Liver (tissue), 9 donors: ENCODE results near the gene EYA3. TPM values are rescaled to one million over a fixed set of nuclear protein-coding genes. Genes with fewer than 3 reads are reported as not detected.

Experiments used
- DNase-seq: peaks from one replicate; pipeline ENCODE4 v3.0.0-alpha.2; 2017; ENCODE audit warnings: low spot score
- H3K27ac ChIP-seq, 2 donors: one replicate each; pipeline ENCODE4 v1.7.0; 2013; ENCODE audit warnings: inconsistent platforms in 2 of 2, low read length in 2 of 2, control low read depth in 1 of 2, low read depth in 1 of 2, mild to moderate bottlenecking in 1 of 2
- H3K27me3 ChIP-seq, 4 donors: one replicate each; pipeline versions ENCODE4 v1.6.1 to v1.7.0; 2013; ENCODE audit warnings: low read length in 3 of 4, inconsistent platforms in 1 of 4, mild to moderate bottlenecking in 1 of 4, moderate library complexity in 1 of 4; ENCODE audit not compliant: control insufficient read depth in 4 of 4, insufficient read depth in 4 of 4
- H3K36me3 ChIP-seq, 4 donors: one replicate each; pipeline versions ENCODE4 v1.6.1 to v1.7.0; 2013; ENCODE audit warnings: low read length in 3 of 4, mild to moderate bottlenecking in 3 of 4, low read depth in 1 of 4, moderate library complexity in 1 of 4; ENCODE audit not compliant: control insufficient read depth in 4 of 4, insufficient read depth in 3 of 4
- H3K4me1 ChIP-seq, 4 donors: one replicate each; pipeline versions ENCODE4 v1.6.1 to v1.7.0; 2013; ENCODE audit warnings: low read length in 3 of 4, mild to moderate bottlenecking in 3 of 4, moderate library complexity in 1 of 4; ENCODE audit not compliant: control insufficient read depth in 4 of 4, insufficient read depth in 4 of 4
- H3K4me3 ChIP-seq, 3 donors: one replicate each; pipeline versions ENCODE4 v1.6.1 to v1.7.0; 2013; ENCODE audit warnings: low read length in 3 of 3, control low read depth in 1 of 3, low read depth in 1 of 3, mild to moderate bottlenecking in 1 of 3
- H3K9ac ChIP-seq, 2 donors: one replicate each; pipeline ENCODE4 v1.7.0; 2013; ENCODE audit warnings: low read length in 2 of 2, mild to moderate bottlenecking in 2 of 2, moderate library complexity in 2 of 2, control low read depth in 1 of 2, low read depth in 1 of 2
- H3K9me3 ChIP-seq, 4 donors: one replicate each; pipeline versions ENCODE4 v1.6.1 to v1.7.0; 2013; ENCODE audit warnings: low read length in 3 of 4; ENCODE audit not compliant: control insufficient read depth in 4 of 4
- FOXA2 ChIP-seq: IDR thresholded peaks from 2 replicates; pipeline ENCODE4 v1.6.1; 2016; ENCODE audit warnings: antibody characterized with exemption
- GABPA ChIP-seq, 2 donors: IDR thresholded peaks in 1 of 2; conservative IDR thresholded peaks in 1 of 2; 2 replicates each; pipeline ENCODE4 v1.6.1; 2016; ENCODE audit warnings: antibody characterized with exemption in 2 of 2, mild to moderate bottlenecking in 1 of 2, moderate library complexity in 1 of 2
- HNF4A ChIP-seq, 2 donors: conservative IDR thresholded peaks; 2 replicates each; pipeline ENCODE4 v1.6.1; 2016; ENCODE audit warnings: antibody characterized with exemption in 2 of 2, mild to moderate bottlenecking in 2 of 2
- HNF4G ChIP-seq: IDR thresholded peaks from 2 replicates; pipeline ENCODE4 v1.6.1; 2016; ENCODE audit warnings: antibody characterized with exemption
- JUND ChIP-seq, 2 donors: IDR thresholded peaks; 2 replicates each; pipeline ENCODE4 v1.6.1; 2016; ENCODE audit warnings: antibody characterized with exemption in 2 of 2
- NR2F2 ChIP-seq: IDR thresholded peaks from 2 replicates; pipeline ENCODE4 v1.6.1; 2016; ENCODE audit warnings: antibody characterized with exemption
- RAD21 ChIP-seq, 2 donors: IDR thresholded peaks; 2 replicates each; pipeline ENCODE4 v1.6.1; 2016; ENCODE audit warnings: antibody characterized with exemption in 2 of 2, mild to moderate bottlenecking in 2 of 2
- RXRA ChIP-seq, 2 donors: IDR thresholded peaks; 2 replicates each; pipeline ENCODE4 v1.6.1; 2017 to 2018; ENCODE audit warnings: antibody characterized with exemption in 2 of 2, mild to moderate bottlenecking in 1 of 2
- SP1 ChIP-seq: IDR thresholded peaks from 2 replicates; pipeline ENCODE4 v1.6.1; 2018; ENCODE audit warnings: antibody characterized with exemption, mild to moderate bottlenecking
- TAF1 ChIP-seq: conservative IDR thresholded peaks from 2 replicates; pipeline ENCODE4 v1.6.1; 2016; ENCODE audit warnings: antibody characterized with exemption, mild to moderate bottlenecking
- YY1 ChIP-seq: IDR thresholded peaks from 2 replicates; pipeline ENCODE4 v1.6.1; 2016; ENCODE audit warnings: antibody characterized with exemption, mild to moderate bottlenecking
- WGBS: extraction: QIAGEN DNeasy Blood & Tissue Kit; methylation state at CpG from one replicate; pipeline ENCODE4 v1.1.7; 2013; 5-methylcytosine and 5-hydroxymethylcytosine counted together
- polyA plus RNA-seq, 2 donors: library from polyadenylated mRNA; stranded (reverse) in 1 of 2; unstranded in 1 of 2; fragments of 200-250 nt in 1 of 2; fragments of >200 nt in 1 of 2; fragmentation: Nextera tagmentation in 1 of 2; extraction: Ambion mirVana in 1 of 2; gene quantifications; one replicate each; pipeline versions ENCODE4 v1.2.1 to v1.2.3, GENCODE V29; 2013 to 2015
- total RNA-seq, 2 donors: library from RNA; depleted of rRNA; stranded (reverse); fragments of >200 nt; gene quantifications; one replicate each; pipeline ENCODE4 v1.2.3, GENCODE V29; 2014
- TF ChIP-seq, protein P1 (sequence below): fragments of 150-350 bp; IDR thresholded peaks from 2 replicates; pipeline ENCODE4 v1.5.1; 2017; ENCODE audit warnings: improper control_type of control experiment, low read depth, low read length; ENCODE audit not compliant: missing input control
- TF ChIP-seq, protein P2 (sequence below): IDR thresholded peaks from 2 replicates; pipeline ENCODE4 v1.6.1; 2016; ENCODE audit warnings: antibody characterized with exemption
- TF ChIP-seq, protein P3 (sequence below): IDR thresholded peaks from 2 replicates; pipeline ENCODE4 v1.6.1; 2016; ENCODE audit warnings: antibody characterized with exemption
- donor health status: healthy.
- donor health status: healthy.
- donor health status: healthy.
- donor health status: healthy.
- donor health status: healthy.

The EYA3 gene
- total and polyA plus RNA-seq, 4 donors: 3.6 to 12.6 (median 6.0) TPM

DNA sequence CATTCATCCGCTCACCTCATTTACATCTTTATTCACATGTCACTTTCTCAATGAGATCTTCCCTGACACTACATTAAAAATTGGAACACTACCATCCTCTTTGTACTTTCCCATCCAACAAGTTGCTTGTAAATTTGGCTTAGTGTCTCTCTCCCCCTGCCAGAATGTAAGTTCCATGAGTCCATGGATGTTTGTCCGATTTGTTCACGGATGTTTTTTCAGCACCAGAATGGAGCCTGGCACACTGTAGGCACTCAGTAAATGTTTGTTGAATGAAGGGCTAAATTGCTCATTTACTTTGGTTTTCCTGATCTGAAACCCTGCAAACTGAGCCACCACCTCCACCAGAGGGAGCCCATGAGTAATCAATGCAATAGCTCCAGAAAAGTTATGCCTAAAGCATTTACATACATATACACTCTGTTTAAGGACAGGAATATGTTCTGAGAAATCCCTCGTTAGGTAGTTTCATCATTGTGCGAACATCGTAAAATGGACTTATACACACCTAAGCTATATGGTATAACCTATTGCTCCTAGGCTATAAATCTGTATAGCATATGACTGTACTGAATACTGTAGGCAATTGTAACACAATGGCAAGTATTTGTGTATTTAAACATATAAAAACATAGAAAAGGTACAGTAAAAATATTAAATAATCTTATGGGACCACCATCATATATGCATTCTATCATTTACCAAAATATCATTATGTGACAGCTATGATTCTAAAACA lies 2.8 kb upstream of the EYA3 start (continued):
- TF ChIP-seq GABPA (IDR thresholded peaks at IDR 0.05 in 1 of 2, conservative IDR thresholded peaks at IDR 0.05 in 1 of 2) (peak in 1 of 2 donors; percentile 38), JUND (IDR thresholded peaks at IDR 0.05) (no peak), HNF4G (no peak), TAF1 (no peak), RXRA (IDR thresholded peaks at IDR 0.05) (peak in 1 of 2 donors; percentile 23), SP1 (no peak), HNF4A (conservative IDR thresholded peaks at IDR 0.05) (no peak)
- TF ChIP-seq, protein P1, sequence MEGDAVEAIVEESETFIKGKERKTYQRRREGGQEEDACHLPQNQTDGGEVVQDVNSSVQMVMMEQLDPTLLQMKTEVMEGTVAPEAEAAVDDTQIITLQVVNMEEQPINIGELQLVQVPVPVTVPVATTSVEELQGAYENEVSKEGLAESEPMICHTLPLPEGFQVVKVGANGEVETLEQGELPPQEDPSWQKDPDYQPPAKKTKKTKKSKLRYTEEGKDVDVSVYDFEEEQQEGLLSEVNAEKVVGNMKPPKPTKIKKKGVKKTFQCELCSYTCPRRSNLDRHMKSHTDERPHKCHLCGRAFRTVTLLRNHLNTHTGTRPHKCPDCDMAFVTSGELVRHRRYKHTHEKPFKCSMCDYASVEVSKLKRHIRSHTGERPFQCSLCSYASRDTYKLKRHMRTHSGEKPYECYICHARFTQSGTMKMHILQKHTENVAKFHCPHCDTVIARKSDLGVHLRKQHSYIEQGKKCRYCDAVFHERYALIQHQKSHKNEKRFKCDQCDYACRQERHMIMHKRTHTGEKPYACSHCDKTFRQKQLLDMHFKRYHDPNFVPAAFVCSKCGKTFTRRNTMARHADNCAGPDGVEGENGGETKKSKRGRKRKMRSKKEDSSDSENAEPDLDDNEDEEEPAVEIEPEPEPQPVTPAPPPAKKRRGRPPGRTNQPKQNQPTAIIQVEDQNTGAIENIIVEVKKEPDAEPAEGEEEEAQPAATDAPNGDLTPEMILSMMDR: peak; percentile 84

DNA sequence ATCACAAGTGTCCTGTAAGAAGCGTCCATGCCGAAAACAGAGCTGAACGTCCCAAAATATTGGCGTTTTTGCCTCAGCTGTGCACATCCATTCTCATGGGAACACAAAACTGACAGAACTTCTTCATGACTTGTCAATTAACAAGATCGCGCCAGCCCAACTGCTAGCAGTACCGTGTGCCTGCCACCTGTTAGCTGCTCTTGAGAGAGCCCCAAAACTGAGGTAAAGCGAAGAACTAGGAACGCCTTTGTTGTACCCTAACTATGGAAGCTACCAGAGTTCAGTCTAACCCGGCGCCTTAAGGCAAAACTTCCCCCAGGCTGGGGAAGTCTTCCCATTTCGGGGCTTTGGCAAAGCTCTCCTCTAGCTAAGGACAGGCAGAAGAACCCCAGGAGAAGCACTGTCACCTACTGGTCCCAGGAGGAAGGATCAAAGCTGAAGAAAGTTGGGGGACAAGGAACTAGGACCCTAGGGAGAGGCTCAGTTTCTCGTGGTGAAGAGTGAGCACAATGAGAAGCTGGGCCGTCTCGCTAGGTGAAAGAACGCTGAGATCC lies 719 bp downstream of the EYA3 start:
- TF ChIP-seq RAD21 (IDR thresholded peaks at IDR 0.05) (peak in 1 of 2 donors; percentile 21), NR2F2 (no peak)
- 4% methylated on average over 16 of the region's 16 CpGs for WGBS
- peaks cover 9 to 30% (median 21%) of the 10 kb centered on the region in 4 donors for H3K4me1 ChIP-seq
- H3K27me3 ChIP-seq: no peaks in the 10 kb centered on the region
- H3K4me3 ChIP-seq: peak overlapping the region; percentile 72 to 100 (median 100)
- H3K9ac ChIP-seq: peak overlapping the region; percentile 90 to 94
- peak; percentile 39 for DNase-seq
- peak overlapping the region; percentile 89 to 95 for H3K27ac ChIP-seq
- no peaks in the 10 kb centered on the region for H3K9me3 ChIP-seq
- H3K36me3 ChIP-seq: no peaks in the 10 kb centered on the region

DNA sequence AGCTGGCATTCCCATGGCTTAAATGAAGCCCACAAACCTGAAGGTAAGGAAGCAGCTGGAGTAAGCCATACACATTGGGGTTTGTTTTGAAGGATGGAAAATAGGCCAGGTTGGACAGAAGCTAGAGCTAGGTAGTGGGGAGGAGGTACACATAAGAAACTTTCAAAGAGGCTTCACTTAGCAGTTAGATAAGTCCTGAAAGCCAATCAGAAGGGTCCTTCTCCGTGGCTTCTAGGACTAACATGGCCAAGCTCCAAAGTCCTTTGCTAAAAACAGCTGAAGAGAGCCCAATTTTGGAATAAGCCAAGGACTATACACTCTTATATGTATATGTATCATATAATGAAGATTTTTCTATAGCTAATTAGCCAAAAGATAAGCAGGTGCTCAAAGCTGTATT lies 1.8 kb downstream of the EYA3 start:
- Histone ChIP-seq H3K36me3 (no peaks in the 10 kb centered on the region), H3K27me3 (no peaks in the 10 kb centered on the region), H3K27ac (no peak overlapping the region), H3K9me3 (no peaks in the 10 kb centered on the region), H3K4me1 (peaks cover 9 to 30% (median 21%) of the 10 kb centered on the region in 4 donors), H3K9ac (no peak overlapping the region), H3K4me3 (no peak overlapping the region)
- 55% methylated on average over 1 of the region's 1 CpG for whole genome bisulfite sequencing
- DNase-seq: no peak
- TF ChIP-seq GABPA (IDR thresholded peaks at IDR 0.05 in 1 of 2, conservative IDR thresholded peaks at IDR 0.05 in 1 of 2) (no peak), JUND (IDR thresholded peaks at IDR 0.05) (no peak)
- TF ChIP-seq, protein P2, sequence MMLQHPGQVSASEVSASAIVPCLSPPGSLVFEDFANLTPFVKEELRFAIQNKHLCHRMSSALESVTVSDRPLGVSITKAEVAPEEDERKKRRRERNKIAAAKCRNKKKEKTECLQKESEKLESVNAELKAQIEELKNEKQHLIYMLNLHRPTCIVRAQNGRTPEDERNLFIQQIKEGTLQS: no peak

DNA sequence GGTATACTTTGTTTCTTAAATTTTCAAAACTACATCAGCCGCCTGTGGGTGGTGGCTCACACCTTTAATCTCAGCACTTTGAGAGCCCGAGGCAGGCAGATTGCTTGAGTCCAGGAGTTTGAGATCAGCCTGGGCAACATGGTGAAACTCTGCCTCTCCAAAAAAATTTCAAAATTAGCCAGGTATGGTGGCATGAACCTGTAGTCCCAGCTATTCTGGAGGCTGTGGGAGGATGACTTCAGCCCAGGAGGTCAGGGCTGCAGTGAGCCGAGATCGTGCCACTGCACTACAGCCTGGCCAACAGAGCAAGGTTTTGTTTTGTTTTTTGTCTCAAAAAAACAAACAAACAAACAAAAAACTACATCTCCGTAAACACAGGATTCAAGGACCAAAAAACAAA lies 3.3 kb downstream of the EYA3 start:
- Histone ChIP-seq H3K9me3 (no peaks in the 10 kb centered on the region), H3K4me1 (peaks cover 9 to 25% (median 19%) of the 10 kb centered on the region in 4 donors), H3K9ac (no peak overlapping the region), H3K27ac (no peak overlapping the region), H3K4me3 (no peak overlapping the region), H3K36me3 (peaks cover 0 to 3% (median 0%) of the 10 kb centered on the region in 4 donors), H3K27me3 (no peaks in the 10 kb centered on the region)
- no peak for DNase-seq
- WGBS: 89% methylated on average over 5 of the region's 5 CpGs
- TF ChIP-seq, protein P1: no peak
- no peak for TF ChIP-seq YY1
- no peak for TF ChIP-seq NR2F2
- TF ChIP-seq TAF1: no peak
- no peak for TF ChIP-seq HNF4G
- no peak for TF ChIP-seq SP1
- no peak for TF ChIP-seq FOXA2
- no peak for TF ChIP-seq GABPA (IDR thresholded peaks at IDR 0.05 in 1 of 2, conservative IDR thresholded peaks at IDR 0.05 in 1 of 2)
- TF ChIP-seq, protein P3, sequence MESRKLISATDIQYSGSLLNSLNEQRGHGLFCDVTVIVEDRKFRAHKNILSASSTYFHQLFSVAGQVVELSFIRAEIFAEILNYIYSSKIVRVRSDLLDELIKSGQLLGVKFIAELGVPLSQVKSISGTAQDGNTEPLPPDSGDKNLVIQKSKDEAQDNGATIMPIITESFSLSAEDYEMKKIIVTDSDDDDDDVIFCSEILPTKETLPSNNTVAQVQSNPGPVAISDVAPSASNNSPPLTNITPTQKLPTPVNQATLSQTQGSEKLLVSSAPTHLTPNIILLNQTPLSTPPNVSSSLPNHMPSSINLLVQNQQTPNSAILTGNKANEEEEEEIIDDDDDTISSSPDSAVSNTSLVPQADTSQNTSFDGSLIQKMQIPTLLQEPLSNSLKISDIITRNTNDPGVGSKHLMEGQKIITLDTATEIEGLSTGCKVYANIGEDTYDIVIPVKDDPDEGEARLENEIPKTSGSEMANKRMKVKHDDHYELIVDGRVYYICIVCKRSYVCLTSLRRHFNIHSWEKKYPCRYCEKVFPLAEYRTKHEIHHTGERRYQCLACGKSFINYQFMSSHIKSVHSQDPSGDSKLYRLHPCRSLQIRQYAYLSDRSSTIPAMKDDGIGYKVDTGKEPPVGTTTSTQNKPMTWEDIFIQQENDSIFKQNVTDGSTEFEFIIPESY: no peak
- no peak for TF ChIP-seq RXRA (IDR thresholded peaks at IDR 0.05)
- TF ChIP-seq RAD21 (IDR thresholded peaks at IDR 0.05): no peak
- TF ChIP-seq, protein P2: no peak
